Coronary artery (tissue), 2 donors: ENCODE measurements around the gene SRCAP.
A peak's percentile ranks its signal among the peaks of the same experiment; 100 is the strongest.

ENCODE experiments used
- DNase-seq: peaks from one replicate; pipeline ENCODE4 v3.0.0-alpha.2; 2017; ENCODE audit warnings: low spot score
- H3K27ac ChIP-seq, 2 donors: fragments of 200-600 bp; sonication (generic); one replicate each; pipeline ENCODE4 v1.5.1; 2016 to 2019
- H3K4me3 ChIP-seq: fragments of 200-600 bp; sonication (generic); 2 replicates; pipeline ENCODE4 v1.5.1; 2016; ENCODE audit warnings: mild to moderate bottlenecking, moderate library complexity
- TF ChIP-seq, protein P1 (sequence below): fragments of 200-600 bp; sonication (generic); IDR thresholded peaks from one replicate; pipeline ENCODE4 v1.5.1; 2019; ENCODE audit warnings: antibody characterized with exemption

The SRCAP gene

DNA sequence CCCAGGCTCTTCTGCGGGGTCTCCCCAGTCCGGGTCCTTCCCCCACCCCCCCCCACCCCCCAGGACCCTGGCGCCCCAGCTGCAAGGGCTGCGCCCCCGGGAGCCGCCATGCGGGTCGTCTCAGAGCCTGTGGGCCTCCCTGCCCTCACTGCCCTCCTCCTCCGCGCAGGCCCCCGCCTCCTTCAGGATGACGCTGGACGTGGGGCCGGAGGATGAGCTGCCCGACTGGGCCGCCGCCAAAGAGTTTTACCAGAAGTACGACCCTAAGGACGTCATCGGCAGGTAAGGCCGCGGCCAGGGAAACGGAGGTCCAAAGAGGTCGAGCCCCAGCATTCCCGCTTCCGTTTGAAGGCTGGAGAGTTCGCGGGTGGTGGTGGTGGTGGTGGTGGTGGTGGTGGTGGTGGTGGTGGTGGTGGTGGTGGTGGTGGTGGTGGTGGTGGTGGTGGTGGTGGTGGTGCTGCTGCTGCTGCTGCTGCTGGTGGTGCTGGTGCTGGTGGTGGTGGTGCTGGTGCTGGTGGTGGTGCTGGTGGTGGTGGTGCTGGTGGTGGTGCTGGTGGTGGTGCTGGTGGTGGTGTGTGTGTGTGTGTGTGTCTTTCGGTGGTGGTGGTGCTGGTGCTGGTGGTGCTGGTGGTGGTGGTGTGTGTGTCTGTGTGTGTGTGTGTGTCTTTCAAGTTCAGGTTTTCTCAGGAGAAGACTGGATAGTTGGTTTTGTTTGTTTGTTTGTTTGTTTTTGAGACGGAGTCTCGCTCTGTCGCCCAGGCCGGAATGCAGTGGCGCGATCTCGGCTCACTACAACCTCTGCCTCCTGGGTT lies 49.9 kb downstream of the SRCAP start:
- peak; percentile 75 for DNase-seq
- Histone ChIP-seq H3K27ac (peak overlapping the region; percentile 52 to 86), H3K4me3 (peak overlapping the region; percentile 88)
- TF ChIP-seq, protein P1, sequence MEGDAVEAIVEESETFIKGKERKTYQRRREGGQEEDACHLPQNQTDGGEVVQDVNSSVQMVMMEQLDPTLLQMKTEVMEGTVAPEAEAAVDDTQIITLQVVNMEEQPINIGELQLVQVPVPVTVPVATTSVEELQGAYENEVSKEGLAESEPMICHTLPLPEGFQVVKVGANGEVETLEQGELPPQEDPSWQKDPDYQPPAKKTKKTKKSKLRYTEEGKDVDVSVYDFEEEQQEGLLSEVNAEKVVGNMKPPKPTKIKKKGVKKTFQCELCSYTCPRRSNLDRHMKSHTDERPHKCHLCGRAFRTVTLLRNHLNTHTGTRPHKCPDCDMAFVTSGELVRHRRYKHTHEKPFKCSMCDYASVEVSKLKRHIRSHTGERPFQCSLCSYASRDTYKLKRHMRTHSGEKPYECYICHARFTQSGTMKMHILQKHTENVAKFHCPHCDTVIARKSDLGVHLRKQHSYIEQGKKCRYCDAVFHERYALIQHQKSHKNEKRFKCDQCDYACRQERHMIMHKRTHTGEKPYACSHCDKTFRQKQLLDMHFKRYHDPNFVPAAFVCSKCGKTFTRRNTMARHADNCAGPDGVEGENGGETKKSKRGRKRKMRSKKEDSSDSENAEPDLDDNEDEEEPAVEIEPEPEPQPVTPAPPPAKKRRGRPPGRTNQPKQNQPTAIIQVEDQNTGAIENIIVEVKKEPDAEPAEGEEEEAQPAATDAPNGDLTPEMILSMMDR: no peak

DNA sequence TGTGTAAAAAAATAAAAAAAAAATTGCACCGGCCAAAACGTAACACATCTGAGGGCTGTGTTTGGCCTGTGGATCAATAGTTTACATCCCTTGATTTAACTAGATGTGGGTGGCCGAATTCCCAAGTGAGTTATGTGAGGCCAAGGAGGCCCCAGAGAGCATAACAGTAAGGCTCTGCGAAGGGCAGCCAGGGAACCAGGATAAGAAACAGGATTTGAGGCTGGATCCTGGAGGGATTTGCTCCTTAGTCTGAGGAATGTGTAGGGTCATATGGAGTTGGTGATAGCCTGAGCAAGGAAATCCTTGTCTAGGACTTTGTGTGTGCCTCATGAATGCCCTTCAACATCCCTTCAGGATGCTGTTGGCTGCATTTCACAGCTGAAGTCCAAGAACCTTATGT lies 51.2 kb downstream of the SRCAP start:
- Histone ChIP-seq H3K4me3 (no peak overlapping the region), H3K27ac (no peak overlapping the region)
- TF ChIP-seq, protein P1: no peak
- DNase-seq: peak; percentile 24

DNA sequence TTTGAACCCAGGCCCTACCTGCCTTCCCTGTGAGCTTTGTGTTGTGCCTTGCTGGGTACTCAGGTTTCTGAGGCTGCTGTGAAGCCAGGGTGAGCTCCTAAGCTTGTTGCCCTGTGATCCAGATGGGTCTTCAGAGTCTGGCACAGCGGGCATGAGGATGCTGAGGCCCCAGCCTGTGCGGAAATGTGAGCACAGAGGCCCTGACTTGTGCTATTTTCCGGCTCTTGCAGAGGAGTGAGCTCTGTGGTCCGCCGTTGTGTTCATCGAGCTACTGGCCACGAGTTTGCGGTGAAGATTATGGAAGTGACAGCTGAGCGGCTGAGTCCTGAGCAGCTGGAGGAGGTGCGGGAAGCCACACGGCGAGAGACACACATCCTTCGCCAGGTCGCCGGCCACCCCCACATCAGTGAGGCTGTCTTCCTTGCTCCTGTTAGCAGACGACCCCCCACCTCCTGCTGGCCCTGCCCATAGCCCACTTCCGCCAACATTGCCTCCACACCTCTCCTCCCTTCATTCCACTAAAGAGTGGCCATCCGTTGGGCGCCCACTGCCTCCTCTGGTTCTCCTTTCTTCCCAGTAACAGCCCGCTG lies 52.0 kb downstream of the SRCAP start:
- TF ChIP-seq, protein P1: no peak
- DNase-seq: peak; percentile 59
- Histone ChIP-seq H3K4me3 (no peak overlapping the region), H3K27ac (no peak overlapping the region)

DNA sequence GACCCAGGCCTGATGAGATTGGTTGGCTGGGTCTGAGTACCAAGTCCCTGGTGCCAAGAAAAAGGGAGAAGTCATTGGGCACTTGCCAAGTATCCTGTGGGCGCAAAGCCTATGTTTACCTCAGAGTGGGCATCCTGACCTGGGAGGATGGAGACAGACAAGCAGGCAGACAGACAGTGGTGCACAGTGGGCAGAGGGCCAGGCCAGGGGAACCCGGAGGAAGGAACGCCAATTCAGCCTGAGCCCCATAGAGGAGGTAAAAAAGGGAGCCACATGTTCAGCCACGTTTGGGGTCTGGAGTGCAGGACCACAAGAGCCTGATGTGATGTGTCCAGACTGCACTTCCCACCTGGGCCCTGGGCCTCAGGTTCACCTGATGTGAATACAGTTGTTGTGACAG lies 54.6 kb downstream of the SRCAP start:
- peak; percentile 57 for DNase-seq
- TF ChIP-seq, protein P1: no peak
- Histone ChIP-seq H3K27ac (no peak overlapping the region), H3K4me3 (no peak overlapping the region)

DNA sequence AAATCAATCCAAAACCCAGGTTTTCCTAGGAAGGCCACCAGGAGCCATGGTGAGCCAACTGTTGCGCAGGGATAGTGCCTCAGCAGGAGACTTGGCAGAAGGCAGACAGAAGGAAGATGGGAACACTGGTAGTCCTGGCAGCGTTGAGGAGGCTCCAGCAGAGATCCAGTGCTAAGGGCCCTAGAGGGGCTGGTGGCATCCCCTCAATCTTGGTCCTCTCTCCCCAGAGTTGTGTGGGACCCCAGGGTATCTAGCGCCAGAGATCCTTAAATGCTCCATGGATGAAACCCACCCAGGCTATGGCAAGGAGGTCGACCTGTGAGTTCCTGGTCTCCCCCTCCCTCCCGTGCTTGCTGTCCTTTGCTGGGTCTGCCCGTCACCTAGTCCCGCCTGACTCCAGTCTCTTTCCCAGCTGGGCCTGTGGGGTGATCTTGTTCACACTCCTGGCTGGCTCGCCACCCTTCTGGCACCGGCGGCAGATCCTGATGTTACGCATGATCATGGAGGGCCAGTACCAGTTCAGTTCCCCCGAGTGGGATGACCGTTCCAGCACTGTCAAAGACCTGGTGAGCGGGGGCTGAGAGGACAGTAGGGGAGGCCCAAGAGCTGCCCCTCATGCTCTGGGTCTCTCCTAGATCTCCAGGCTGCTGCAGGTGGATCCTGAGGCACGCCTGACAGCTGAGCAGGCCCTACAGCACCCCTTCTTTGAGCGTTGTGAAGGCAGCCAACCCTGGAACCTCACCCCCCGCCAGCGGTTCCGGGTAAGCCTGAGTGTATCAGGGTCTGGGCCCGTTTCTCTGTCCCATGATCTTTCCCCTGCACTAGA lies 57.2 kb downstream of the SRCAP start:
- peak; percentile 57 for DNase-seq
- TF ChIP-seq, protein P1: no peak
- H3K27ac ChIP-seq: no peak overlapping the region
- H3K4me3 ChIP-seq: no peak overlapping the region

DNA sequence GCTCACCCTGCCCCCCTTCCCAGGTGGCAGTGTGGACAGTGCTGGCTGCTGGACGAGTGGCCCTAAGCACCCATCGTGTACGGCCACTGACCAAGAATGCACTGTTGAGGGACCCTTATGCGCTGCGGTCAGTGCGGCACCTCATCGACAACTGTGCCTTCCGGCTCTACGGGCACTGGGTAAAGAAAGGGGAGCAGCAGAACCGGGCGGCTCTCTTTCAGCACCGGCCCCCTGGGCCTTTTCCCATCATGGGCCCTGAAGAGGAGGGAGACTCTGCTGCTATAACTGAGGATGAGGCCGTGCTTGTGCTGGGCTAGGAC lies 57.8 kb downstream of the SRCAP start:
- H3K27ac ChIP-seq: no peak overlapping the region
- DNase-seq: peak; percentile 70
- TF ChIP-seq, protein P1: no peak
- H3K4me3 ChIP-seq: no peak overlapping the region
